GM12878 (cell line): ENCODE results near the gene MALSU1. TPM values are rescaled to one million over a fixed set of nuclear protein-coding genes. Genes with fewer than 3 reads are reported as not detected.

ENCODE experiments used
- ATF3 ChIP-seq: IDR thresholded peaks from 2 replicates; pipeline ENCODE4 v1.6.1; 2011; ENCODE audit warnings: low read depth, mild to moderate bottlenecking, low read length, moderate library complexity, borderline replicate concordance; ENCODE audit errors: extremely low read depth
- CREM ChIP-seq: IDR thresholded peaks from 2 replicates; pipeline ENCODE4 v1.6.1; 2014; ENCODE audit warnings: antibody characterized with exemption, low read depth
- CUX1 ChIP-seq: IDR thresholded peaks from 2 replicates; pipeline ENCODE4 v1.6.1; 2012; ENCODE audit warnings: improper control_type of control experiment, low read depth, low read length; ENCODE audit not compliant: insufficient replicate concordance
- FOXM1 ChIP-seq: IDR thresholded peaks from 2 replicates; pipeline ENCODE4 v1.6.1; 2012; ENCODE audit warnings: low read depth, mild to moderate bottlenecking, inconsistent platforms, low read length, moderate library complexity
- GATAD2B ChIP-seq: fragments of 450-650 bp; conservative IDR thresholded peaks from 2 replicates; pipeline ENCODE4 v1.6.1; 2017; ENCODE audit warnings: low read depth, mild to moderate bottlenecking, moderate library complexity
- IRF3 ChIP-seq: fragments of 450-650 bp; IDR thresholded peaks from 2 replicates; pipeline ENCODE4 v1.6.1; 2014; ENCODE audit warnings: mild to moderate bottlenecking
- KAT2A ChIP-seq: conservative IDR thresholded peaks from 2 replicates; pipeline ENCODE4 v1.6.1; 2011; ENCODE audit warnings: low read depth, low read length; ENCODE audit not compliant: control insufficient read depth
- MEF2B ChIP-seq: fragments of 450-650 bp; IDR thresholded peaks from 2 replicates; pipeline ENCODE4 v1.6.1; 2018; ENCODE audit warnings: mild to moderate bottlenecking, moderate library complexity; ENCODE audit not compliant: partially characterized antibody, poor library complexity, severe bottlenecking
- MYC ChIP-seq: IDR thresholded peaks from 2 replicates; pipeline ENCODE4 v1.6.1; 2011; ENCODE audit warnings: mild to moderate bottlenecking, low read length, moderate library complexity, inconsistent platforms; ENCODE audit not compliant: insufficient read depth, insufficient replicate concordance, insufficient read length, severe bottlenecking
- NBN ChIP-seq: fragments of 450-650 bp; IDR thresholded peaks from 2 replicates; pipeline ENCODE4 v1.6.1; 2016
- NFYB ChIP-seq: IDR thresholded peaks from 2 replicates; pipeline ENCODE4 v1.6.1; 2011; ENCODE audit warnings: low read depth, mild to moderate bottlenecking, low read length, improper control_type of control experiment, moderate library complexity; ENCODE audit not compliant: insufficient read depth
- SIN3A ChIP-seq: IDR thresholded peaks from 2 replicates; pipeline ENCODE4 v1.6.1; 2012; ENCODE audit warnings: low read depth, low read length, improper control_type of control experiment
- SPI1 ChIP-seq: IDR thresholded peaks from 2 replicates; pipeline ENCODE4 v1.6.1; 2011; ENCODE audit warnings: low read depth, mild to moderate bottlenecking, low read length, moderate library complexity, borderline replicate concordance; ENCODE audit not compliant: insufficient read depth
- YY1 ChIP-seq: IDR thresholded peaks from 2 replicates; pipeline ENCODE4 v1.6.1; 2011; ENCODE audit warnings: low read depth, mild to moderate bottlenecking, low read length
- ZSCAN29 ChIP-seq: fragments of 450-650 bp; IDR thresholded peaks from 2 replicates; pipeline ENCODE4 v1.6.1; 2017; ENCODE audit warnings: mild to moderate bottlenecking, moderate library complexity
- polyA plus RNA-seq, 11 experiments: library from polyadenylated mRNA; depleted of rRNA in 4 of 11; unstranded in 6 of 11; stranded (reverse) in 5 of 11; fragments of >200 nt; fragmentation: Nextera tagmentation in 4 of 11; fragmentation: Illumina TruSeq in 1 of 11; extraction: Ambion mirVana in 4 of 11; extraction: Trizol in 1 of 11; gene quantifications; 1 replicate in 1 of 11; 2 replicates in 10 of 11; pipeline versions ENCODE4 v1.2.1 to v1.2.3, GENCODE V29; 2011 to 2016; ENCODE audit warnings: inconsistent platforms in 2 of 11, missing spikeins in 2 of 11, low read depth in 1 of 11
- total RNA-seq, 4 experiments: library from RNA; depleted of rRNA in 3 of 4; stranded (reverse); fragments of >200 nt in 3 of 4; fragmentation: Illumina TruSeq in 1 of 4; extraction: Trizol in 1 of 4; gene quantifications; 2 replicates each; pipeline versions ENCODE4 v1.2.1 to v1.2.3, GENCODE V29; 2013 to 2021
- TF ChIP-seq, protein P1 (sequence below): fragments of 450-650 bp; conservative IDR thresholded peaks from 2 replicates; pipeline ENCODE4 v1.6.1; 2017; ENCODE audit warnings: mild to moderate bottlenecking, moderate library complexity
- TF ChIP-seq, protein P2 (sequence below): fragments of 450-650 bp; IDR thresholded peaks from 2 replicates; pipeline ENCODE4 v1.6.1; 2018; ENCODE audit warnings: borderline replicate concordance, mild to moderate bottlenecking; ENCODE audit not compliant: partially characterized antibody

MALSU1 gene
- total and polyA plus RNA-seq, 10 of the 15 experiments (the other 5 are each of a cell fraction or from before 2014, with no cell fraction given) = 8.5 to 159 (median 73.7) TPM

DNA sequence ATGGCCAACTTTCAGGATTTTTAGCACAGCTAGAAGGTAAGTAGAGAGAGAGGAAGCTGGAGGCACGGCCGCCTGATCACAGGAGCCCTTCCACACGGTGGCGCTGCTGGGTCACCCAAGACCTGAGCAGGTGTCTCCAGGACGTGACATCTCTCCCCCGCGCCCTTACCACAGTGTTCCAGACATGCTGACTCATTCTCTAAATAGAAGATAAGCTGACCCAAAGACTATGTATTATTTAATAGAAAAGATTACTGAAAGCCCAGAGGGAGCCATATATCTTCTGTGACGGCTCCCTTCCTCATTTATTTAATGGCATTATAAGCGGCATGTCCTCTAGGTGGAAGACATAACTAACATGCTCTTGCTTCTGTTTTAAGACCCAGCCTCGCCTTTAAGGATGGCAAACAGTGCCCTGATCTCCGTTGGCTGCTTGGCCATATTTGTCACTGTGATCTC is 26.0 kb upstream of the MALSU1 start (continued):
- no peak for TF ChIP-seq CUX1
- no peak for TF ChIP-seq SIN3A
- no peak for TF ChIP-seq KAT2A
- TF ChIP-seq NBN = 0 out of 2 replicates have a peak, but pooled peaks have one; percentile 50
- TF ChIP-seq ATF3 = no peak; the same call in 1 of the 2 replicates
- no peak for TF ChIP-seq GATAD2B
- TF ChIP-seq, protein P1, sequence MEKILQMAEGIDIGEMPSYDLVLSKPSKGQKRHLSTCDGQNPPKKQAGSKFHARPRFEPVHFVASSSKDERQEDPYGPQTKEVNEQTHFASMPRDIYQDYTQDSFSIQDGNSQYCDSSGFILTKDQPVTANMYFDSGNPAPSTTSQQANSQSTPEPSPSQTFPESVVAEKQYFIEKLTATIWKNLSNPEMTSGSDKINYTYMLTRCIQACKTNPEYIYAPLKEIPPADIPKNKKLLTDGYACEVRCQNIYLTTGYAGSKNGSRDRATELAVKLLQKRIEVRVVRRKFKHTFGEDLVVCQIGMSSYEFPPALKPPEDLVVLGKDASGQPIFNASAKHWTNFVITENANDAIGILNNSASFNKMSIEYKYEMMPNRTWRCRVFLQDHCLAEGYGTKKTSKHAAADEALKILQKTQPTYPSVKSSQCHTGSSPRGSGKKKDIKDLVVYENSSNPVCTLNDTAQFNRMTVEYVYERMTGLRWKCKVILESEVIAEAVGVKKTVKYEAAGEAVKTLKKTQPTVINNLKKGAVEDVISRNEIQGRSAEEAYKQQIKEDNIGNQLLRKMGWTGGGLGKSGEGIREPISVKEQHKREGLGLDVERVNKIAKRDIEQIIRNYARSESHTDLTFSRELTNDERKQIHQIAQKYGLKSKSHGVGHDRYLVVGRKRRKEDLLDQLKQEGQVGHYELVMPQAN = 0 out of 2 replicates have a peak, but pooled peaks have one; percentile 34
- TF ChIP-seq YY1 = peak; percentile 65; the same call in 1 of the 2 replicates
- TF ChIP-seq ZSCAN29 = no peak
- TF ChIP-seq, protein P2, sequence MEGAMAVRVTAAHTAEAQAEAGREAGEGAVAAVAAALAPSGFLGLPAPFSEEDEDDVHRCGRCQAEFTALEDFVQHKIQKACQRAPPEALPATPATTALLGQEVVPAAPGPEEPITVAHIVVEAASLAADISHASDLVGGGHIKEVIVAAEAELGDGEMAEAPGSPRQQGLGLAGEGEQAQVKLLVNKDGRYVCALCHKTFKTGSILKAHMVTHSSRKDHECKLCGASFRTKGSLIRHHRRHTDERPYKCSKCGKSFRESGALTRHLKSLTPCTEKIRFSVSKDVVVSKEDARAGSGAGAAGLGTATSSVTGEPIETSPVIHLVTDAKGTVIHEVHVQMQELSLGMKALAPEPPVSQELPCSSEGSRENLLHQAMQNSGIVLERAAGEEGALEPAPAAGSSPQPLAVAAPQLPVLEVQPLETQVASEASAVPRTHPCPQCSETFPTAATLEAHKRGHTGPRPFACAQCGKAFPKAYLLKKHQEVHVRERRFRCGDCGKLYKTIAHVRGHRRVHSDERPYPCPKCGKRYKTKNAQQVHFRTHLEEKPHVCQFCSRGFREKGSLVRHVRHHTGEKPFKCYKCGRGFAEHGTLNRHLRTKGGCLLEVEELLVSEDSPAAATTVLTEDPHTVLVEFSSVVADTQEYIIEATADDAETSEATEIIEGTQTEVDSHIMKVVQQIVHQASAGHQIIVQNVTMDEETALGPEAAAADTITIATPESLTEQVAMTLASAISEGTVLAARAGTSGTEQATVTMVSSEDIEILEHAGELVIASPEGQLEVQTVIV = no peak
- TF ChIP-seq IRF3 = no peak
- TF ChIP-seq MYC = no peak
- peak; percentile 61 for TF ChIP-seq SPI1
- TF ChIP-seq CREM = peak; percentile 74; the same call in 1 of the 2 replicates
- TF ChIP-seq MEF2B = peak; percentile 28
- no peak for TF ChIP-seq NFYB
- peak; percentile 42; the same call in 1 of the 2 replicates for TF ChIP-seq FOXM1
